Endothelial cell of hepatic sinusoid (primary cell): ENCODE results near the gene PPP1R14D.

Experiments used
- in situ Hi-C: cut with HindIII; loops from 2 replicates; pipeline ENCODE4 v1.10.0; 2017; ENCODE audit warnings: low sequenced_read_pairs

The PPP1R14D gene

DNA sequence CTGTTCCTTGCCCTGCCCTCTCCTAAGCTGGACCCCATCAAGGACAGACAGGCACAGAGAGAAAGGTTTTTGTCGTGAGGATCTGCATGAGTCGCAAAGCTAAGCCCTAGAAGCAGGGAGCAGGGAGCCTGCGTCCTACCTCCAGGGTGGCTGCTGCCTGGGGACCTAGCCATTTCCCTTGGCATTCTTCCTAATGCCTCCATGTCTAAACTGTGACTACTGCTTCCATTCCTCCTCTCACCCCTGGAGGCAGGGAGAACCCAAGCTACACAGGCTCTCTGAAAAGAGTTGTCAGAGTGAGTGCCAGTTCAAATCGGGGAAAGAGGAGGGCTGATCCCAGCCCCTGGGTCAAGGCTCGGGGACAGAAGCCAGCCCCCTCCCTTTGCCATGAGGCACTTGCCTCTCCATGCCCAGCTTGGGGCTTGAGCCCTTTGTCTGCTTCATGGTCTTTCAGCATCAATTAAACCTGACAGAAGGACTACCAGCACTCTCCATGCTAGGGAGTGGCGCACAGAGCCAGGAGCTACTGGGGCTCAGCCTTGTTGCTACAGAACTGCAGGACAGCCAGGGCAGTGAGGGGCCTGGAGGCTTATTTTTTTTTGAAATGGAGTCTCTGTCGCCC, 62.2 kb downstream of the PPP1R14D start:
- in situ Hi-C loops, result no loop called here
